Measurements from ENCODE around the gene UBE2H.

DNA sequence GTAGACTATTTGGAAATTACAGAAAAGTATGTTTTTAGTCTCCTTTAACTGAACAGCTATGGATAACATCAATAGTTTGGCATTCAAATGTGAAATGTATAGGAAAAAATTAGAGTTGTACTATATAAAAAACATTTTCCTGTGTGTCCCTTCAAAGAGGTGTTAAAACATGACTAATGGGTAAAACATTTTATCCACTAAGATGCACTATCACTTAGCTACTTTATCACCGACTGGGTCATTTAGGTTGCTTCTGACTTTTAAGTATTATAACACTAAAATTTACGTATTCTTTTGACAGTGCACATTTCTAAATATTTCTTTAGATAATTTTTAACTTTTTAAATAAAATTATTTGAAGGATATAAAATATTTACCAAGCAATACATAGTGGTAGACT lies 77.6 kb downstream of the UBE2H start:
- TF ChIP-seq, protein P1, sequence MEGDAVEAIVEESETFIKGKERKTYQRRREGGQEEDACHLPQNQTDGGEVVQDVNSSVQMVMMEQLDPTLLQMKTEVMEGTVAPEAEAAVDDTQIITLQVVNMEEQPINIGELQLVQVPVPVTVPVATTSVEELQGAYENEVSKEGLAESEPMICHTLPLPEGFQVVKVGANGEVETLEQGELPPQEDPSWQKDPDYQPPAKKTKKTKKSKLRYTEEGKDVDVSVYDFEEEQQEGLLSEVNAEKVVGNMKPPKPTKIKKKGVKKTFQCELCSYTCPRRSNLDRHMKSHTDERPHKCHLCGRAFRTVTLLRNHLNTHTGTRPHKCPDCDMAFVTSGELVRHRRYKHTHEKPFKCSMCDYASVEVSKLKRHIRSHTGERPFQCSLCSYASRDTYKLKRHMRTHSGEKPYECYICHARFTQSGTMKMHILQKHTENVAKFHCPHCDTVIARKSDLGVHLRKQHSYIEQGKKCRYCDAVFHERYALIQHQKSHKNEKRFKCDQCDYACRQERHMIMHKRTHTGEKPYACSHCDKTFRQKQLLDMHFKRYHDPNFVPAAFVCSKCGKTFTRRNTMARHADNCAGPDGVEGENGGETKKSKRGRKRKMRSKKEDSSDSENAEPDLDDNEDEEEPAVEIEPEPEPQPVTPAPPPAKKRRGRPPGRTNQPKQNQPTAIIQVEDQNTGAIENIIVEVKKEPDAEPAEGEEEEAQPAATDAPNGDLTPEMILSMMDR (IDR thresholded peaks at IDR 0.05): no peak
- TF ChIP-seq SIN3A (IDR thresholded peaks at IDR 0.05; ENCODE audit: borderline replicate concordance, insufficient read depth, low read depth, low read length) (no peak), POLR2AphosphoS5 (IDR thresholded peaks at IDR 0.05; ENCODE audit: low read depth, low read length) (no peak), TCF7L2 (IDR thresholded peaks at IDR 0.05; ENCODE audit: low read depth, low read length) (no peak)
- TF ChIP-seq, protein P2, sequence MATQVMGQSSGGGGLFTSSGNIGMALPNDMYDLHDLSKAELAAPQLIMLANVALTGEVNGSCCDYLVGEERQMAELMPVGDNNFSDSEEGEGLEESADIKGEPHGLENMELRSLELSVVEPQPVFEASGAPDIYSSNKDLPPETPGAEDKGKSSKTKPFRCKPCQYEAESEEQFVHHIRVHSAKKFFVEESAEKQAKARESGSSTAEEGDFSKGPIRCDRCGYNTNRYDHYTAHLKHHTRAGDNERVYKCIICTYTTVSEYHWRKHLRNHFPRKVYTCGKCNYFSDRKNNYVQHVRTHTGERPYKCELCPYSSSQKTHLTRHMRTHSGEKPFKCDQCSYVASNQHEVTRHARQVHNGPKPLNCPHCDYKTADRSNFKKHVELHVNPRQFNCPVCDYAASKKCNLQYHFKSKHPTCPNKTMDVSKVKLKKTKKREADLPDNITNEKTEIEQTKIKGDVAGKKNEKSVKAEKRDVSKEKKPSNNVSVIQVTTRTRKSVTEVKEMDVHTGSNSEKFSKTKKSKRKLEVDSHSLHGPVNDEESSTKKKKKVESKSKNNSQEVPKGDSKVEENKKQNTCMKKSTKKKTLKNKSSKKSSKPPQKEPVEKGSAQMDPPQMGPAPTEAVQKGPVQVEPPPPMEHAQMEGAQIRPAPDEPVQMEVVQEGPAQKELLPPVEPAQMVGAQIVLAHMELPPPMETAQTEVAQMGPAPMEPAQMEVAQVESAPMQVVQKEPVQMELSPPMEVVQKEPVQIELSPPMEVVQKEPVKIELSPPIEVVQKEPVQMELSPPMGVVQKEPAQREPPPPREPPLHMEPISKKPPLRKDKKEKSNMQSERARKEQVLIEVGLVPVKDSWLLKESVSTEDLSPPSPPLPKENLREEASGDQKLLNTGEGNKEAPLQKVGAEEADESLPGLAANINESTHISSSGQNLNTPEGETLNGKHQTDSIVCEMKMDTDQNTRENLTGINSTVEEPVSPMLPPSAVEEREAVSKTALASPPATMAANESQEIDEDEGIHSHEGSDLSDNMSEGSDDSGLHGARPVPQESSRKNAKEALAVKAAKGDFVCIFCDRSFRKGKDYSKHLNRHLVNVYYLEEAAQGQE (IDR thresholded peaks at IDR 0.05; ENCODE audit: insufficient read depth in 1 of 2, low read depth in 2 of 2, low read length in 1 of 2): no peak

All from Panc1 (cell line).